OCI-LY3 (cell line): ENCODE measurements around the gene DRD4.

Source experiments
- H2AFZ ChIP-seq: fragments of 200-600, 300-600 bp; shearing (Covaris generic); 2 replicates; pipeline ENCODE4 v1.6.0; 2014; ENCODE audit warnings: antibody characterized with exemption, low read depth, low read length
- H3K27ac ChIP-seq: fragments of 200-600, 300-600 bp; sonication (generic); 2 replicates; pipeline ENCODE4 v1.5.1; 2014; ENCODE audit warnings: mild to moderate bottlenecking, low read length, moderate library complexity, mixed read lengths
- H3K27me3 ChIP-seq: fragments of 200-600, 300-600 bp; sonication (generic); 2 replicates; pipeline ENCODE4 v1.6.1; 2014; ENCODE audit warnings: low read depth, low read length, mixed read lengths
- H3K36me3 ChIP-seq: fragments of 200-600, 300-600 bp; sonication (generic); replicated peaks from 2 replicates; pipeline ENCODE3; 2014; ENCODE audit warnings: low read depth, low read length, mixed read lengths
- H3K4me1 ChIP-seq: fragments of 300-600, 200-600 bp; sonication (generic); 2 replicates; pipeline ENCODE4 v1.6.1; 2014; ENCODE audit warnings: low read length, mixed read lengths
- H3K4me2 ChIP-seq: fragments of 200-600, 300-600 bp; sonication (generic); 2 replicates; pipeline ENCODE4 v1.6.1; 2014; ENCODE audit warnings: low read length, mixed read lengths
- H3K4me3 ChIP-seq: fragments of 300-600, 200-600 bp; sonication (generic); 2 replicates; pipeline ENCODE4 v1.5.1; 2014; ENCODE audit warnings: antibody characterized with exemption, mild to moderate bottlenecking, low read length, moderate library complexity
- H3K79me2 ChIP-seq: fragments of 300-600, 200-600 bp; shearing (Covaris generic); 2 replicates; pipeline ENCODE4 v1.6.1; 2014; ENCODE audit warnings: mild to moderate bottlenecking, low read length, mixed read lengths
- H3K9ac ChIP-seq: fragments of 300-600, 200-600 bp; shearing (Covaris generic); 2 replicates; pipeline ENCODE4 v1.6.0; 2014; ENCODE audit warnings: mild to moderate bottlenecking, low read length, moderate library complexity
- H3K9me3 ChIP-seq: fragments of 200-600, 300-600 bp; shearing (Covaris generic); 2 replicates; pipeline ENCODE4 v1.6.1; 2014; ENCODE audit warnings: low read length, mixed read lengths; ENCODE audit not compliant: insufficient read depth
- H4K20me1 ChIP-seq: fragments of 200-600, 300-600 bp; sonication (generic); 2 replicates; pipeline ENCODE4 v1.6.1; 2016; ENCODE audit warnings: low read length, mixed read lengths; ENCODE audit not compliant: insufficient read depth
- EZH2phosphoT487 ChIP-seq: fragments of 200-600 bp; shearing (Covaris generic); IDR thresholded peaks from 2 replicates; pipeline ENCODE4 v1.6.1; 2018; ENCODE audit warnings: antibody characterized with exemption, mixed run types, low read depth
- TF ChIP-seq, protein P1 (sequence below): fragments of 200-600, 300-600 bp; sonication (generic); IDR thresholded peaks from 2 replicates; pipeline ENCODE4 v1.5.1; 2014; ENCODE audit warnings: antibody characterized with exemption, low read length, low read depth

The DRD4 gene

GRCh38 chr11:617912-618682, 19.0 kb upstream of the DRD4 start:
- Histone ChIP-seq H3K9me3 (no peaks in the 10 kb centered on the region), H3K9ac (no peak overlapping the region), H2AFZ (no peak overlapping the region), H4K20me1 (peaks cover 10% of the 10 kb centered on the region), H3K27me3 (no peaks in the 10 kb centered on the region), H3K36me3 (peaks cover 3% of the 10 kb centered on the region), H3K4me3 (no peak overlapping the region), H3K27ac (no peak overlapping the region), H3K4me1 (peaks cover 20% of the 10 kb centered on the region), H3K79me2 (peaks cover 5% of the 10 kb centered on the region; the same call in 1 of the 2 replicates), H3K4me2 (no peak overlapping the region)
- TF ChIP-seq EZH2phosphoT487, result no peak
- TF ChIP-seq, protein P1, sequence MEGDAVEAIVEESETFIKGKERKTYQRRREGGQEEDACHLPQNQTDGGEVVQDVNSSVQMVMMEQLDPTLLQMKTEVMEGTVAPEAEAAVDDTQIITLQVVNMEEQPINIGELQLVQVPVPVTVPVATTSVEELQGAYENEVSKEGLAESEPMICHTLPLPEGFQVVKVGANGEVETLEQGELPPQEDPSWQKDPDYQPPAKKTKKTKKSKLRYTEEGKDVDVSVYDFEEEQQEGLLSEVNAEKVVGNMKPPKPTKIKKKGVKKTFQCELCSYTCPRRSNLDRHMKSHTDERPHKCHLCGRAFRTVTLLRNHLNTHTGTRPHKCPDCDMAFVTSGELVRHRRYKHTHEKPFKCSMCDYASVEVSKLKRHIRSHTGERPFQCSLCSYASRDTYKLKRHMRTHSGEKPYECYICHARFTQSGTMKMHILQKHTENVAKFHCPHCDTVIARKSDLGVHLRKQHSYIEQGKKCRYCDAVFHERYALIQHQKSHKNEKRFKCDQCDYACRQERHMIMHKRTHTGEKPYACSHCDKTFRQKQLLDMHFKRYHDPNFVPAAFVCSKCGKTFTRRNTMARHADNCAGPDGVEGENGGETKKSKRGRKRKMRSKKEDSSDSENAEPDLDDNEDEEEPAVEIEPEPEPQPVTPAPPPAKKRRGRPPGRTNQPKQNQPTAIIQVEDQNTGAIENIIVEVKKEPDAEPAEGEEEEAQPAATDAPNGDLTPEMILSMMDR, result no peak

GRCh38 chr11:618856-619627, 18.0 kb upstream of the DRD4 start:
- Histone ChIP-seq H3K9ac (no peak overlapping the region), H3K4me2 (no peak overlapping the region), H3K4me3 (no peak overlapping the region), H3K4me1 (peaks cover 20% of the 10 kb centered on the region), H3K36me3 (no peaks in the 10 kb centered on the region), H3K9me3 (no peaks in the 10 kb centered on the region), H2AFZ (no peak overlapping the region), H4K20me1 (0 out of 2 replicates have a peak, but pooled peaks cover 2% of the 10 kb centered on the region), H3K79me2 (peaks cover 5% of the 10 kb centered on the region; the same call in 1 of the 2 replicates), H3K27me3 (no peaks in the 10 kb centered on the region), H3K27ac (no peak overlapping the region)
- no peak for TF ChIP-seq EZH2phosphoT487
- TF ChIP-seq, protein P1, result no peak

DNA sequence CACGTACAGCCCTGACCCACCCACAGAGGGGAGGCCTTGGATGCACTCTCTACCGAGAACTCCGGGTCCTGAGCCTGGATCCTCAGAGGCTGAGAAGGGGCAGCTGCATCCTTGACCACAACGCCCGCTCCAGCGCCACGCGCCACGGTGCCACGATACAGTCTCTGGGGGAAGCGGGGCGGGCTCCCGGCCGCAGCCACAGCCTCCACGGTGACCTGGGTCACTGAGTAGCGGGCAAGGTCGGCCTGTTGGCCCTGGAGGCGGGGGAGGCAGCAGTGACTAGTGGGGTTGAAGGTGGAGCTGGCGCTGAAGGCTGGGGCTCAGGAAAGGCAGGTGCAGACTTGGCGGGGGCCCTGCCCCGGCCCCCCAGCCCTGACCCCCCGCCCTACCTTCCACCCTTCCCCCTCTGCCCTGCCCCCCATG, 17.4 kb upstream of the DRD4 start:
- H3K4me2 ChIP-seq, result no peak overlapping the region
- no peak overlapping the region for H3K4me3 ChIP-seq
- H3K9me3 ChIP-seq, result no peaks in the 10 kb centered on the region
- H3K9ac ChIP-seq, result no peak overlapping the region
- peaks cover 18% of the 10 kb centered on the region for H3K4me1 ChIP-seq
- H3K27ac ChIP-seq, result no peak overlapping the region
- H3K27me3 ChIP-seq, result no peaks in the 10 kb centered on the region
- peaks cover 5% of the 10 kb centered on the region; the same call in 1 of the 2 replicates for H3K79me2 ChIP-seq
- H3K36me3 ChIP-seq, result no peaks in the 10 kb centered on the region
- no peak overlapping the region for H2AFZ ChIP-seq
- H4K20me1 ChIP-seq, result no peaks in the 10 kb centered on the region
- TF ChIP-seq EZH2phosphoT487, result no peak
- TF ChIP-seq, protein P1, result no peak

GRCh38 chr11:620201-620600, 16.9 kb upstream of the DRD4 start:
- Histone ChIP-seq H3K27me3 (no peaks in the 10 kb centered on the region), H3K36me3 (no peaks in the 10 kb centered on the region), H3K9me3 (no peaks in the 10 kb centered on the region), H3K4me3 (no peak overlapping the region), H3K4me1 (peaks cover 12% of the 10 kb centered on the region), H3K9ac (no peak overlapping the region), H2AFZ (no peak overlapping the region), H3K4me2 (no peak overlapping the region), H4K20me1 (no peaks in the 10 kb centered on the region), H3K79me2 (peaks cover 1% of the 10 kb centered on the region; the same call in 1 of the 2 replicates), H3K27ac (no peak overlapping the region)
- no peak for TF ChIP-seq EZH2phosphoT487
- TF ChIP-seq, protein P1, result no peak
